HFF-Myc (cell line): ENCODE measurements around the gene HNRNPA1L2.
"Not testable (repeated sequence)": the region's sequence is repeated elsewhere in the genome, so short reads cannot be mapped to it uniquely, and the experiment has no call there.

Experiments
- DNase-seq: peaks from one replicate; pipeline ENCODE4 v3.0.0-alpha.2; 2011; ENCODE audit warnings: low read depth; ENCODE audit errors: extremely low read depth
- H3K4me3 ChIP-seq: replicated peaks from 2 replicates; pipeline ENCODE4 v1.5.1; 2011; ENCODE audit warnings: low read depth, mild to moderate bottlenecking, control low read depth, low read length
- CTCF ChIP-seq: IDR thresholded peaks from 2 replicates; pipeline ENCODE4 v1.5.1; 2012; ENCODE audit warnings: mild to moderate bottlenecking, low read depth, low read length, control low read depth; ENCODE audit errors: missing control alignments

The HNRNPA1L2 gene

GRCh38 chr13:52642131-52642530, at the start of gene HNRNPA1L2:
Gene HNRNPA1L2 (plus strand): TSS chr13:52642431. CDS start chr13:52642493, 62 bp downstream.
- no peak for TF ChIP-seq CTCF
- no peak within 1 kb of the TSS for H3K4me3 ChIP-seq
- no peak for DNase-seq

GRCh38 chr13:52593175-52593574, 49.1 kb upstream of the HNRNPA1L2 start:
- not testable (repeated sequence) for DNase-seq, H3K4me3 ChIP-seq

- H3K4me3 ChIP-seq, DNase-seq: not testable (repeated sequence)
Observed at GRCh38 chr13:52593812-52594211, 48.4 kb upstream of the HNRNPA1L2 start.

GRCh38 chr13:52594295-52594694, 47.9 kb upstream of the HNRNPA1L2 start:
- not testable (repeated sequence) for H3K4me3 ChIP-seq, DNase-seq

- TF ChIP-seq CTCF: no peak
- no peak for DNase-seq
- H3K4me3 ChIP-seq: no peak overlapping the region
Observed at GRCh38 chr13:52597676-52598075, 44.6 kb upstream of the HNRNPA1L2 start.

GRCh38 chr13:52599037-52599847, 43.0 kb upstream of the HNRNPA1L2 start:
- no peak for TF ChIP-seq CTCF
- DNase-seq: no peak

GRCh38 chr13:52599848-52600603, 42.2 kb upstream of the HNRNPA1L2 start:
- TF ChIP-seq CTCF: no peak
- DNase-seq: no peak
- peak overlapping the region; percentile 57 for H3K4me3 ChIP-seq

More at GRCh38 chr13:52599037-52599847, 43.0 kb upstream of the HNRNPA1L2 start:
- H3K4me3 ChIP-seq: peak overlapping the region; percentile 57

GRCh38 chr13:52600666-52601065, 41.6 kb upstream of the HNRNPA1L2 start:
- H3K4me3 ChIP-seq: peak overlapping the region; percentile 57
- TF ChIP-seq CTCF: no peak
- DNase-seq: no peak

GRCh38 chr13:52603316-52603715, 38.9 kb upstream of the HNRNPA1L2 start:
- not testable (repeated sequence) for DNase-seq, H3K4me3 ChIP-seq

- H3K4me3 ChIP-seq, DNase-seq: not testable (repeated sequence)
Observed at GRCh38 chr13:52606126-52606525, 36.1 kb upstream of the HNRNPA1L2 start.

- not testable (repeated sequence) for DNase-seq, H3K4me3 ChIP-seq
Observed at GRCh38 chr13:52606795-52607194, 35.4 kb upstream of the HNRNPA1L2 start.

GRCh38 chr13:52608184-52608583, 34.0 kb upstream of the HNRNPA1L2 start:
- DNase-seq, H3K4me3 ChIP-seq: not testable (repeated sequence)
